Measurements from ENCODE around the gene OR5D13.

Gene OR5D13

DNA sequence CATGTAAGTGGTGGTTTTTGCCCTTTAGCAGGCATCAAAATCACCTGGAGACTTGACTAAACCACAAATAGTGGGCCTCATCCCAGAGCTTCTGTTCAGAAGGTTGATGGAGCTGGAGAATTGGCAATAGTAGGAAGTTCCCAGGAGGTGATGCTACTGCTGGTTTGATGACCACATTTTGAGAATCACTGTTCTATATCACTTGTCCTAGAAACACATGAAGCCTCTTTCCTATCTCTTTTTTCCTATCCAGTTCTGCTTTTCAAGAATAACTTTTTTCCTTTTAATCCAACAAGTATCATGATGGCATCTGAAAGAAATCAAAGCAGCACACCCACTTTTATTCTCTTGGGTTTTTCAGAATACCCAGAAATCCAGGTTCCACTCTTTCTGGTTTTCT is at the start of gene OR5D13:
Gene OR5D13 (plus strand): TSS at position 301 of the 400 bp plus-strand sequence. CDS start 0 bp downstream, at position 301.
- no peak for DNase-seq

DNA sequence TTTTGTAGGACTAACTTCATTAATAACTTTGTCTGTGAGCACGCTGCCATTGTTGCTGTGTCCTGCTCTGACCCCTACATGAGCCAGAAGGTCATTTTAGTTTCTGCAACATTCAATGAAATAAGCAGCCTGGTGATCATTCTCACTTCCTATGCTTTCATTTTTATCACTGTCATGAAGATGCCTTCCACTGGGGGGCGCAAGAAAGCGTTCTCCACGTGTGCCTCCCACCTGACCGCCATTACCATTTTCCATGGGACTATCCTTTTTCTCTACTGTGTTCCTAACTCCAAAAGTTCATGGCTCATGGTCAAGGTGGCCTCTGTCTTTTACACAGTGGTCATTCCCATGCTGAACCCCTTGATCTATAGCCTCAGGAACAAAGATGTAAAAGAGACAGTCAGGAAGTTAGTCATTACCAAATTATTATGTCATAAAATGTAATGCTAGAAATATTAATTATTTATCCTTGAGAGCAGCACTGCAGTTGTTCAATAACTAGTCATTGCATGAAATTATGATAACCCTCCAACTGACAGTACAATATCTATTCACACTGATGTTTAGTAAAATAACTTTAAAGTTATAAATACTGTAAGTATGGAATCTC is 46.4 kb upstream of the OR5D13 start:
- no peak for DNase-seq

DNA sequence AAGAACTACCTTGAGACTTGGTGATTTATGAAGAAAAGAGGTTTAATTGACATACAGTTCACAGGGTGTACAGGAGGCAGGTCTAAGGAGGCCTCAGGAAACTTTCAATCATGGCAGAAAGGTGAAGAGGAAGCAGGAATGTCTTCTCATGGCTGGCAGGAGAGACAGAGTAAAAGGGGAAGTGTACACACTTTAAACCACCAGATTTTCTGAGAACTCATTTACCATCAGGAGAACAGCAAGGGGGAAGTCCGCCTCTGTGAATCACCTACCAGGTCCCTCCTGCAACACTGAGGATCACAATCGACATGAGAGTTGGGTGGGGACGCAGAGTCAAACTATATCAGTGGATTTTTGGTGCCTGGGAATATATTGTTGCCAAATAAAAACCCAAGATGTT is 40.3 kb upstream of the OR5D13 start:
- DNase-seq, result no peak

DNA sequence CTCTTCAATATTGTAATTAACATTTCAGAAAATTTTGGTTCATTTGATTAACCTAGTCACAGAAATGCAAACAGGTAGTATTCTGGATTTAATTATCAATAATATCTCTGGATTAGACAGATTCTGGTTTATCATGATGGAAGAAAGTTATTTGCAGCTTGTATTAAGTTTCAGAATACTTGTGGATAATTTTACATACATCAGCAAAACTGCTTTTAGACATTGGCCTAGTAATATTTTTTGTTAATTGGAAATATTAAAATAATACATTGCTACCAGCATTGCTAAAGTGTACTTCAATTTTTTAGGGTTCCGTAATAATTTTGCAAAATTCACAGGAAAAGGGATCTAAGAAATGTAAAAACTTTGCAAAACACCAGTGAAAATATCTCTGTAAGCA is 18.4 kb downstream of the OR5D13 start:
- no peak for DNase-seq

DNA sequence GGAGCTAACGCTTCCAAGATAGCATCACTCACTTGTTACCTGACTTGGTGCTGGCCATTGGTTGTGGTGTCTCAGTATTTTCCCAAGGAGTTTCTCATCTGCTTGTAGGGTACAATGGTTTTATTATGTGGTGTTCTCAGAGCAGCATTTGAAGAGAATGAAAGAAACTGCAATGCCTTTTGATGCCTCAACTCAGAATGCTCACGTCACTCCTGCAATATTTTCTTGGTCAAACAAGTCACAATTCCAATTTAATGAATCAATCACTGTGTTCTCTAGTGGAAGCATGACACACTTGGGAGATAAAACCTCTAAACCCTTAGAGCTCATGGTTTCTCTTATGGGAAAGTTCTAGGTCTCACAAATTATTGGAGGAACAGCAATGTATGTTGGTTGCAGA is 20.1 kb downstream of the OR5D13 start:
- no peak for DNase-seq

DNA sequence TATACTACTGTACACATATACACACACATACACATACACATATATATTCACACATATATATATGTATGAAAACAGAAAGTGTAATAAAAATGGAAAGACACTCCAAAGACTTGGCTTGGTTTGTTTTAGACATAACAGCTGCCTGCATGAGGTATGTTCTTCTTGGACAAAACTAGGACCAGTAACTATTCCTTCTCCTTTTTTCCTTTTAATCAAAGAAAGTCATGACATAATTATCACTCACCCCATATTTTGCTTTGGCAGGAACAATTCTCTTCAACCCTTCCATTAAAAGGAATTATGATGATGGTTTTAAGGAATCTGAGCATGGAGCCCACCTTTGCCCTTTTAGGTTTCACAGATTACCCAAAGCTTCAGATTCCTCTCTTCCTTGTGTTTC is 22.0 kb downstream of the OR5D13 start, which contains the start of gene OR5D14:
Gene OR5D14 (plus strand): TSS at position 301 of the 400 bp plus-strand sequence. CDS start 0 bp downstream, at position 301.
- no peak for DNase-seq

- DNase-seq, result no peak
Observed at GRCh38 chr11:55806248-55806647, 33.0 kb downstream of the OR5D13 start.

- DNase-seq, result no peak
Observed at GRCh38 chr11:55811067-55811466, 37.8 kb downstream of the OR5D13 start, which contains the start of gene OR5L1. TSS of gene OR5L1 (plus strand) at chr11:55811367. CDS start at chr11:55811467, 100 bp downstream.

GRCh38 chr11:55819330-55819729 is 46.1 kb downstream of the OR5D13 start, which contains the start of gene OR5D18:
TSS of gene OR5D18 (plus strand) at chr11:55819630. CDS start at chr11:55819630, 0 bp downstream.
- no peak for DNase-seq

Data from T1000 (cell line).